Skeletal muscle tissue (tissue), 4 donors: Measurements from ENCODE around the gene CHID1. TPM values are rescaled to one million over a fixed set of nuclear protein-coding genes. Genes with fewer than 3 reads are reported as not detected.

ENCODE experiments used
- H3K27ac ChIP-seq: one replicate; pipeline ENCODE4 v1.7.0; 2013; ENCODE audit warnings: mild to moderate bottlenecking, low read depth, low read length, inconsistent platforms
- H3K27me3 ChIP-seq, 3 donors: one replicate each; pipeline ENCODE4 v1.7.0; 2013; ENCODE audit warnings: low read length in 3 of 3; ENCODE audit not compliant: control insufficient read depth in 3 of 3, insufficient read depth in 3 of 3
- H3K36me3 ChIP-seq, 3 donors: one replicate each; pipeline ENCODE4 v1.7.0; 2013; ENCODE audit warnings: low read length in 3 of 3; ENCODE audit not compliant: control insufficient read depth in 3 of 3, insufficient read depth in 3 of 3
- H3K4me1 ChIP-seq, 3 donors: one replicate each; pipeline ENCODE4 v1.7.0; 2013; ENCODE audit warnings: low read length in 3 of 3, mild to moderate bottlenecking in 3 of 3; ENCODE audit not compliant: control insufficient read depth in 3 of 3, insufficient read depth in 3 of 3
- H3K4me3 ChIP-seq, 3 donors: one replicate each; pipeline ENCODE4 v1.7.0; 2013; ENCODE audit warnings: low read length in 3 of 3
- H3K9ac ChIP-seq, 3 donors: one replicate each; pipeline ENCODE4 v1.7.0; 2013; ENCODE audit warnings: low read length in 3 of 3, mild to moderate bottlenecking in 3 of 3, moderate library complexity in 2 of 3, low read depth in 1 of 3
- H3K9me3 ChIP-seq, 3 donors: one replicate each; pipeline ENCODE4 v1.7.0; 2013; ENCODE audit warnings: low read length in 3 of 3; ENCODE audit not compliant: control insufficient read depth in 3 of 3
- total RNA-seq: library from RNA; depleted of rRNA; stranded (reverse); fragments of >200 nt; gene quantifications from one replicate; pipeline ENCODE4 v1.2.3, GENCODE V29; 2014
- donor health status: Osteomylitis.

The CHID1 gene
- total RNA-seq, 1 donor from 2014 or later, result 26.1 TPM

GRCh38 chr11:890794-891540 is 19.6 kb downstream of the CHID1 start:
- H3K4me1 ChIP-seq, result peaks cover 9 to 38% (median 19%) of the 10 kb centered on the region in 3 donors
- H3K36me3 ChIP-seq, result peaks cover 11 to 14% (median 12%) of the 10 kb centered on the region in 3 donors
- no peaks in the 10 kb centered on the region for H3K27me3 ChIP-seq
- H3K4me3 ChIP-seq, result no peak overlapping the region
- no peak overlapping the region for H3K27ac ChIP-seq
- no peak overlapping the region for H3K9ac ChIP-seq
- H3K9me3 ChIP-seq, result no peaks in the 10 kb centered on the region

- no peak overlapping the region for H3K27ac ChIP-seq
- H3K27me3 ChIP-seq, result no peaks in the 10 kb centered on the region
- peaks cover 11 to 14% (median 12%) of the 10 kb centered on the region in 3 donors for H3K36me3 ChIP-seq
- peaks cover 9 to 29% (median 14%) of the 10 kb centered on the region in 3 donors for H3K4me1 ChIP-seq
- H3K9me3 ChIP-seq, result no peaks in the 10 kb centered on the region
- no peak overlapping the region for H3K4me3 ChIP-seq
- H3K9ac ChIP-seq, result peak overlapping the region in 1 of 3 donors; percentile 43
Observed at GRCh38 chr11:889687-890475, 20.7 kb downstream of the CHID1 start.

- Histone ChIP-seq H3K27me3 (no peaks in the 10 kb centered on the region), H3K4me3 (no peak overlapping the region), H3K9me3 (no peaks in the 10 kb centered on the region), H3K36me3 (peaks cover 11 to 14% (median 12%) of the 10 kb centered on the region in 3 donors), H3K4me1 (peaks cover 9 to 23% (median 10%) of the 10 kb centered on the region in 3 donors), H3K27ac (no peak overlapping the region), H3K9ac (peak overlapping the region in 1 of 3 donors; percentile 43)
Observed at GRCh38 chr11:889257-889656, 21.4 kb downstream of the CHID1 start.

- H3K36me3 ChIP-seq, result peaks cover 16 to 18% (median 18%) of the 10 kb centered on the region in 3 donors
- no peak overlapping the region for H3K27ac ChIP-seq
Observed at GRCh38 chr11:888310-889212, 22.0 kb downstream of the CHID1 start.

GRCh38 chr11:887589-887988 is 23.0 kb downstream of the CHID1 start:
- Histone ChIP-seq H3K27ac (no peak overlapping the region), H3K9ac (no peak overlapping the region), H3K4me1 (peaks cover 7 to 20% (median 9%) of the 10 kb centered on the region in 3 donors), H3K4me3 (no peak overlapping the region), H3K27me3 (no peaks in the 10 kb centered on the region), H3K36me3 (peaks cover 20 to 26% (median 20%) of the 10 kb centered on the region in 3 donors), H3K9me3 (no peaks in the 10 kb centered on the region)

More at GRCh38 chr11:888310-889212, 22.0 kb downstream of the CHID1 start:
- no peaks in the 10 kb centered on the region for H3K27me3 ChIP-seq
- no peaks in the 10 kb centered on the region for H3K9me3 ChIP-seq
- peak overlapping the region in 1 of 3 donors; percentile 33 for H3K9ac ChIP-seq
- peaks cover 7 to 20% (median 9%) of the 10 kb centered on the region in 3 donors for H3K4me1 ChIP-seq
- no peak overlapping the region for H3K4me3 ChIP-seq

- H3K36me3 ChIP-seq, result peaks cover 20 to 26% (median 20%) of the 10 kb centered on the region in 3 donors
- H3K27ac ChIP-seq, result no peak overlapping the region
- peaks cover 7 to 20% (median 9%) of the 10 kb centered on the region in 3 donors for H3K4me1 ChIP-seq
Observed at GRCh38 chr11:886568-886967, 24.0 kb downstream of the CHID1 start.

GRCh38 chr11:884578-885070 is 26.0 kb downstream of the CHID1 start:
- no peak overlapping the region for H3K27ac ChIP-seq
- H3K36me3 ChIP-seq, result peaks cover 27 to 30% (median 27%) of the 10 kb centered on the region in 3 donors
- no peaks in the 10 kb centered on the region for H3K9me3 ChIP-seq
- H3K27me3 ChIP-seq, result no peaks in the 10 kb centered on the region
- H3K9ac ChIP-seq, result no peak overlapping the region
- H3K4me3 ChIP-seq, result no peak overlapping the region
- peaks cover 7 to 20% (median 9%) of the 10 kb centered on the region in 3 donors for H3K4me1 ChIP-seq

More at GRCh38 chr11:886568-886967, 24.0 kb downstream of the CHID1 start:
- no peak overlapping the region for H3K9ac ChIP-seq
- H3K9me3 ChIP-seq, result no peaks in the 10 kb centered on the region
- no peak overlapping the region for H3K4me3 ChIP-seq
- H3K27me3 ChIP-seq, result no peaks in the 10 kb centered on the region

GRCh38 chr11:883527-883926 is 27.1 kb downstream of the CHID1 start:
- Histone ChIP-seq H3K4me1 (peaks cover 7 to 14% (median 9%) of the 10 kb centered on the region in 3 donors), H3K36me3 (peaks cover 27 to 34% (median 32%) of the 10 kb centered on the region in 3 donors), H3K9me3 (no peaks in the 10 kb centered on the region), H3K27me3 (no peaks in the 10 kb centered on the region), H3K9ac (no peak overlapping the region), H3K27ac (no peak overlapping the region), H3K4me3 (no peak overlapping the region)

GRCh38 chr11:882596-882995 is 28.0 kb downstream of the CHID1 start:
- H3K27me3 ChIP-seq, result no peaks in the 10 kb centered on the region
- no peaks in the 10 kb centered on the region for H3K9me3 ChIP-seq
- H3K9ac ChIP-seq, result no peak overlapping the region
- H3K36me3 ChIP-seq, result peaks cover 24 to 33% (median 33%) of the 10 kb centered on the region in 3 donors
- H3K4me3 ChIP-seq, result no peak overlapping the region
- H3K27ac ChIP-seq, result no peak overlapping the region
- H3K4me1 ChIP-seq, result peaks cover under 1 to 4% (median 1%) of the 10 kb centered on the region in 3 donors
